GM12878 (cell line): ENCODE measurements around the gene PMS1. TPM values are rescaled to one million over a fixed set of nuclear protein-coding genes. Genes with fewer than 3 reads are reported as not detected.

Source experiments
- EP300 ChIP-seq, 2 experiments: fragments of 150-350 bp in 1 of 2; IDR thresholded peaks; 2 replicates each; pipeline ENCODE4 v1.6.1; 2011 to 2012; ENCODE audit warnings: low read depth in 2 of 2, low read length in 2 of 2, borderline replicate concordance in 1 of 2, improper control_type of control experiment in 1 of 2, inconsistent platforms in 1 of 2; ENCODE audit not compliant: control insufficient read depth in 1 of 2
- FOS ChIP-seq: IDR thresholded peaks from 3 replicates; pipeline ENCODE4 v1.6.1; 2011; ENCODE audit warnings: borderline replicate concordance; ENCODE audit not compliant: insufficient read length; ENCODE audit errors: extremely low read depth
- FOXK2 ChIP-seq: fragments of 450-650 bp; IDR thresholded peaks from 2 replicates; pipeline ENCODE4 v1.6.1; 2017; ENCODE audit warnings: mild to moderate bottlenecking, moderate library complexity
- HDGF ChIP-seq: fragments of 450-650 bp; IDR thresholded peaks from 2 replicates; pipeline ENCODE4 v1.6.1; 2016; ENCODE audit warnings: antibody characterized with exemption
- SREBF2 ChIP-seq: IDR thresholded peaks from 2 replicates; pipeline ENCODE4 v1.6.1; 2012; ENCODE audit warnings: mild to moderate bottlenecking, low read length
- STAT3 ChIP-seq: IDR thresholded peaks from 2 replicates; pipeline ENCODE4 v1.6.1; 2011; ENCODE audit warnings: low read depth, low read length, improper control_type of control experiment
- TARDBP ChIP-seq: IDR thresholded peaks from 2 replicates; pipeline ENCODE4 v1.6.1; 2016; ENCODE audit warnings: borderline replicate concordance
- WRNIP1 ChIP-seq: IDR thresholded peaks from 2 replicates; pipeline ENCODE4 v1.6.1; 2011; ENCODE audit warnings: low read depth, low read length, improper control_type of control experiment, borderline replicate concordance
- polyA plus RNA-seq, 11 experiments: library from polyadenylated mRNA; depleted of rRNA in 4 of 11; unstranded in 6 of 11; stranded (reverse) in 5 of 11; fragments of >200 nt; fragmentation: Nextera tagmentation in 4 of 11; fragmentation: Illumina TruSeq in 1 of 11; extraction: Ambion mirVana in 4 of 11; extraction: Trizol in 1 of 11; gene quantifications; 1 replicate in 1 of 11; 2 replicates in 10 of 11; pipeline versions ENCODE4 v1.2.1 to v1.2.3, GENCODE V29; 2011 to 2016; ENCODE audit warnings: inconsistent platforms in 2 of 11, missing spikeins in 2 of 11, low read depth in 1 of 11
- total RNA-seq, 4 experiments: library from RNA; depleted of rRNA in 3 of 4; stranded (reverse); fragments of >200 nt in 3 of 4; fragmentation: Illumina TruSeq in 1 of 4; extraction: Trizol in 1 of 4; gene quantifications; 2 replicates each; pipeline versions ENCODE4 v1.2.1 to v1.2.3, GENCODE V29; 2013 to 2021
- TF ChIP-seq, protein P1 (sequence below): IDR thresholded peaks from 2 replicates; pipeline ENCODE4 v1.6.1; 2011; ENCODE audit warnings: borderline replicate concordance, low read depth, mild to moderate bottlenecking, moderate library complexity, mixed read lengths, low read length; ENCODE audit not compliant: insufficient read depth; ENCODE audit errors: extremely low read length
- TF ChIP-seq, protein P2 (sequence below): fragments of 450-650 bp; IDR thresholded peaks from 2 replicates; pipeline ENCODE4 v1.6.1; 2018; ENCODE audit warnings: borderline replicate concordance, mild to moderate bottlenecking; ENCODE audit not compliant: partially characterized antibody
- TF ChIP-seq, protein P3 (sequence below): IDR thresholded peaks from 2 replicates; pipeline ENCODE4 v1.6.1; 2012; ENCODE audit warnings: improper control_type of control experiment, low read depth, low read length; ENCODE audit not compliant: insufficient replicate concordance

PMS1 gene
- total and polyA plus RNA-seq, 10 of the 15 experiments (the other 5 are each of a cell fraction or from before 2014, with no cell fraction given), result 18.7 to 50.6 (median 29.5) TPM

DNA sequence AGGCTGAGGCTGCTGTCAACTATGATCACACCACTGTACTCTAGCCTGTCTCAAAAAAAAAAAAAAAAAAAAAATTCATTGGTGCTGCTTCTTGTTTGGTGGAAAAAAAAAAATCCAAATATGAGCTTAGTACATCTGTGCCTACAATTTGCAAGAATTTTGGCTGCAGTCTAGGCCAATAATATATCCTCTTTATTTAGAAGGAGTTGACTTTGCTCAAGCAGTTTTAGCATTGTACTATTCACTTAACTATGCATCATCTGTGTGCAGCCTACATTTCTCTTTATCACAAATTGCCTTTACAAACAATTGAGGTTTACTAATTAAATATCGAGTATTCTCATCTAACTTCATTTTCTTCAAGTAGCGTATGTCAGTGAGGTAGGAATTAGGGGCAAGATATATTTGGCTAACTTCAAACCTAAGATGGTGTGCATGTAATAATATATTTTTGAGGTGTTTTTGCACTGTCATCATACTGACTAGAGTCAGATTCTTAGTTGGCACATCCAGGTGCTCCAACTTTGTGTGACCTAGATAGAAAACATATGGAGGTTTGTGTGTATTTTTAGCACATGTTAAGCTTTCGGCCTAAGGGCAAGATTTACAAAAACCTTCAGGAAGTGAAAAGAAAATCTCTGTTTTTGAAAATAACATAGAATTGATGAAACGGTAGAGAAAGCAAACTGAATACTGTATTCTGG, 51.8 kb downstream of the PMS1 start (continued):
- TF ChIP-seq, protein P1, sequence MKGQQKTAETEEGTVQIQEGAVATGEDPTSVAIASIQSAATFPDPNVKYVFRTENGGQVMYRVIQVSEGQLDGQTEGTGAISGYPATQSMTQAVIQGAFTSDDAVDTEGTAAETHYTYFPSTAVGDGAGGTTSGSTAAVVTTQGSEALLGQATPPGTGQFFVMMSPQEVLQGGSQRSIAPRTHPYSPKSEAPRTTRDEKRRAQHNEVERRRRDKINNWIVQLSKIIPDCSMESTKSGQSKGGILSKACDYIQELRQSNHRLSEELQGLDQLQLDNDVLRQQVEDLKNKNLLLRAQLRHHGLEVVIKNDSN, result no peak
- TF ChIP-seq SREBF2 (no peak), FOS (no peak), WRNIP1 (no peak), HDGF (no peak), STAT3 (no peak), FOXK2 (no peak), TARDBP (no peak), EP300 (IDR thresholded peaks at IDR 0.05; ENCODE audit: borderline replicate concordance in 1 of 2, control insufficient read depth in 1 of 2, low read depth in 2 of 2, low read length in 2 of 2) (no peak)
- TF ChIP-seq, protein P2, sequence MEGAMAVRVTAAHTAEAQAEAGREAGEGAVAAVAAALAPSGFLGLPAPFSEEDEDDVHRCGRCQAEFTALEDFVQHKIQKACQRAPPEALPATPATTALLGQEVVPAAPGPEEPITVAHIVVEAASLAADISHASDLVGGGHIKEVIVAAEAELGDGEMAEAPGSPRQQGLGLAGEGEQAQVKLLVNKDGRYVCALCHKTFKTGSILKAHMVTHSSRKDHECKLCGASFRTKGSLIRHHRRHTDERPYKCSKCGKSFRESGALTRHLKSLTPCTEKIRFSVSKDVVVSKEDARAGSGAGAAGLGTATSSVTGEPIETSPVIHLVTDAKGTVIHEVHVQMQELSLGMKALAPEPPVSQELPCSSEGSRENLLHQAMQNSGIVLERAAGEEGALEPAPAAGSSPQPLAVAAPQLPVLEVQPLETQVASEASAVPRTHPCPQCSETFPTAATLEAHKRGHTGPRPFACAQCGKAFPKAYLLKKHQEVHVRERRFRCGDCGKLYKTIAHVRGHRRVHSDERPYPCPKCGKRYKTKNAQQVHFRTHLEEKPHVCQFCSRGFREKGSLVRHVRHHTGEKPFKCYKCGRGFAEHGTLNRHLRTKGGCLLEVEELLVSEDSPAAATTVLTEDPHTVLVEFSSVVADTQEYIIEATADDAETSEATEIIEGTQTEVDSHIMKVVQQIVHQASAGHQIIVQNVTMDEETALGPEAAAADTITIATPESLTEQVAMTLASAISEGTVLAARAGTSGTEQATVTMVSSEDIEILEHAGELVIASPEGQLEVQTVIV, result no peak
- TF ChIP-seq, protein P3, sequence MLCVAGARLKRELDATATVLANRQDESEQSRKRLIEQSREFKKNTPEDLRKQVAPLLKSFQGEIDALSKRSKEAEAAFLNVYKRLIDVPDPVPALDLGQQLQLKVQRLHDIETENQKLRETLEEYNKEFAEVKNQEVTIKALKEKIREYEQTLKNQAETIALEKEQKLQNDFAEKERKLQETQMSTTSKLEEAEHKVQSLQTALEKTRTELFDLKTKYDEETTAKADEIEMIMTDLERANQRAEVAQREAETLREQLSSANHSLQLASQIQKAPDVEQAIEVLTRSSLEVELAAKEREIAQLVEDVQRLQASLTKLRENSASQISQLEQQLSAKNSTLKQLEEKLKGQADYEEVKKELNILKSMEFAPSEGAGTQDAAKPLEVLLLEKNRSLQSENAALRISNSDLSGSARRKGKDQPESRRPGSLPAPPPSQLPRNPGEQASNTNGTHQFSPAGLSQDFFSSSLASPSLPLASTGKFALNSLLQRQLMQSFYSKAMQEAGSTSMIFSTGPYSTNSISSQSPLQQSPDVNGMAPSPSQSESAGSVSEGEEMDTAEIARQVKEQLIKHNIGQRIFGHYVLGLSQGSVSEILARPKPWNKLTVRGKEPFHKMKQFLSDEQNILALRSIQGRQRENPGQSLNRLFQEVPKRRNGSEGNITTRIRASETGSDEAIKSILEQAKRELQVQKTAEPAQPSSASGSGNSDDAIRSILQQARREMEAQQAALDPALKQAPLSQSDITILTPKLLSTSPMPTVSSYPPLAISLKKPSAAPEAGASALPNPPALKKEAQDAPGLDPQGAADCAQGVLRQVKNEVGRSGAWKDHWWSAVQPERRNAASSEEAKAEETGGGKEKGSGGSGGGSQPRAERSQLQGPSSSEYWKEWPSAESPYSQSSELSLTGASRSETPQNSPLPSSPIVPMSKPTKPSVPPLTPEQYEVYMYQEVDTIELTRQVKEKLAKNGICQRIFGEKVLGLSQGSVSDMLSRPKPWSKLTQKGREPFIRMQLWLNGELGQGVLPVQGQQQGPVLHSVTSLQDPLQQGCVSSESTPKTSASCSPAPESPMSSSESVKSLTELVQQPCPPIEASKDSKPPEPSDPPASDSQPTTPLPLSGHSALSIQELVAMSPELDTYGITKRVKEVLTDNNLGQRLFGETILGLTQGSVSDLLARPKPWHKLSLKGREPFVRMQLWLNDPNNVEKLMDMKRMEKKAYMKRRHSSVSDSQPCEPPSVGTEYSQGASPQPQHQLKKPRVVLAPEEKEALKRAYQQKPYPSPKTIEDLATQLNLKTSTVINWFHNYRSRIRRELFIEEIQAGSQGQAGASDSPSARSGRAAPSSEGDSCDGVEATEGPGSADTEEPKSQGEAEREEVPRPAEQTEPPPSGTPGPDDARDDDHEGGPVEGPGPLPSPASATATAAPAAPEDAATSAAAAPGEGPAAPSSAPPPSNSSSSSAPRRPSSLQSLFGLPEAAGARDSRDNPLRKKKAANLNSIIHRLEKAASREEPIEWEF, result no peak
